ENCODE data around the gene ITIH3.

ITIH3 gene

GRCh38 chr3:52827866-52828376, 33.3 kb downstream of the ITIH3 start:
- DNase-seq: no peak

GRCh38 chr3:52829482-52829881, 34.9 kb downstream of the ITIH3 start:
- DNase-seq: no peak

- no peak for DNase-seq
Observed at GRCh38 chr3:52829906-52830463, 35.4 kb downstream of the ITIH3 start.

- no peak for DNase-seq
Observed at GRCh38 chr3:52830535-52831258, 36.1 kb downstream of the ITIH3 start, which contains the start of gene ITIH4. Gene ITIH4 (minus strand): TSS chr3:52830672. CDS start chr3:52830642, 30 bp downstream.

- DNase-seq: no peak
Observed at GRCh38 chr3:52831500-52832301, 37.1 kb downstream of the ITIH3 start.

GRCh38 chr3:52833202-52833601, 38.6 kb downstream of the ITIH3 start:
- DNase-seq: no peak

GRCh38 chr3:52834871-52835501, 40.4 kb downstream of the ITIH3 start, which contains the start of gene MUSTN1:
Gene MUSTN1 (minus strand): TSS chr3:52835019. CDS start chr3:52834948, 71 bp downstream.
- DNase-seq: no peak

- no peak for DNase-seq
Observed at GRCh38 chr3:52835766-52836470, 41.3 kb downstream of the ITIH3 start.

GRCh38 chr3:52836471-52836845, 41.9 kb downstream of the ITIH3 start:
- no peak for DNase-seq

- no peak for DNase-seq
Observed at GRCh38 chr3:52836986-52837385, 42.4 kb downstream of the ITIH3 start.

GRCh38 chr3:52838561-52839267, 44.1 kb downstream of the ITIH3 start:
- DNase-seq: no peak

- DNase-seq: no peak
Observed at GRCh38 chr3:52839268-52839575, 44.6 kb downstream of the ITIH3 start.

- no peak for DNase-seq
Observed at GRCh38 chr3:52839892-52840545, 45.4 kb downstream of the ITIH3 start.

GRCh38 chr3:52841211-52841980, 46.8 kb downstream of the ITIH3 start:
- DNase-seq: no peak

GRCh38 chr3:52841981-52842340, 47.4 kb downstream of the ITIH3 start:
- DNase-seq: no peak

GRCh38 chr3:52842424-52842823, 47.8 kb downstream of the ITIH3 start:
- no peak for DNase-seq

- DNase-seq: no peak
Observed at GRCh38 chr3:52843108-52843865, 48.7 kb downstream of the ITIH3 start.

GRCh38 chr3:52843881-52844280, 49.3 kb downstream of the ITIH3 start:
- no peak for DNase-seq

- no peak for DNase-seq
Observed at GRCh38 chr3:52844290-52844975, 49.8 kb downstream of the ITIH3 start.
